Colonic mucosa (tissue), 4 donors: Measurements from ENCODE around the gene ERICH2. TPM values are rescaled to one million over a fixed set of nuclear protein-coding genes. Genes with fewer than 3 reads are reported as not detected.
"Not testable (repeated sequence)": the region's sequence is repeated elsewhere in the genome, so short reads cannot be mapped to it uniquely, and the experiment has no call there.

ENCODE experiments used
- DNase-seq: peaks from one replicate; pipeline ENCODE4 v3.0.0-alpha.2; 2020
- H3K27ac ChIP-seq: fragments of 200-600 bp; one replicate; pipeline ENCODE4 v1.8.0; 2021
- H3K27me3 ChIP-seq: fragments of 200-600 bp; one replicate; pipeline ENCODE4 v1.8.0; 2021
- H3K36me3 ChIP-seq: fragments of 200-600 bp; one replicate; pipeline ENCODE4 v1.8.0; 2021
- H3K4me1 ChIP-seq: fragments of 200-600 bp; one replicate; pipeline ENCODE4 v1.8.0; 2021; ENCODE audit warnings: mild to moderate bottlenecking
- H3K4me3 ChIP-seq: fragments of 200-600 bp; one replicate; pipeline ENCODE4 v1.8.0; 2021
- H3K9ac ChIP-seq, 2 donors: one replicate each; pipeline ENCODE4 v1.7.0; 2013; ENCODE audit warnings: control low read depth in 2 of 2, low read depth in 2 of 2, low read length in 2 of 2
- H3K9me3 ChIP-seq: fragments of 200-600 bp; one replicate; pipeline ENCODE4 v1.8.0; 2021
- CTCF ChIP-seq: fragments of 200-600 bp; IDR thresholded peaks from one replicate; pipeline ENCODE4 v1.8.0; 2022; ENCODE audit warnings: antibody characterized with exemption, mild to moderate bottlenecking
- intact Hi-C: fragments of 100-400 bp; cut with DNase I; formaldehyde crosslinking; loops from one replicate; pipeline ENCODE4 v1.14.1; 2022
- total RNA-seq, 2 donors: library from RNA; stranded (reverse); fragmentation: NEBNext Ultra II Directional in 1 of 2; extraction: Animal tissue kit (Norgen Biotek cat#: 25700) in 1 of 2; gene quantifications; one replicate each; pipeline ENCODE4 v1.2.1, GENCODE V29; 2021
- donor health status: healthy.
- donor health status: DM: no; HTN: no; CAD: no.
- donor health status: DM: no; HTN: no; CAD: no.

ERICH2 gene, protein sequence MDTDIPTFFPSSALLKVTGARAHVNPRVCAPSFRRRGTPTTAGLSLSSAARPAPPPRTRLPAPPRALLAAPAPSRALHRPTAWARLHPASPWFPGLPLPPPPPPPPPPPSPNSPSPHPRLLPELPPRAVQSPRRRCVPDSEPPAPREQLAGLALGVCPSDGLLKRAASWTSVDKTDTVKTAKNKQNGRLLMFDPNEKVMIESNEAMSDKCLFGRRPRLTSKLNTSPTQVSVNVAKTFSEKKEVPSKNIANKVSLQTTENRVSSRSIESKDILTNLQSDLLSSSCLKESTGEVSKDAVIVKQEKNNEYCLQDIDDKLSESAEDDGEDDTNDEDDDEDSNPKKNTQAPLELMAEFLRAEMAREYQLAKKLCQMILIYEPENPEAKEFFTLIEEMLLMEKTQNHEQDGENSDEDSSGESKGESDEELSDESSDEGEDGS
- total RNA-seq: not detected

DNA sequence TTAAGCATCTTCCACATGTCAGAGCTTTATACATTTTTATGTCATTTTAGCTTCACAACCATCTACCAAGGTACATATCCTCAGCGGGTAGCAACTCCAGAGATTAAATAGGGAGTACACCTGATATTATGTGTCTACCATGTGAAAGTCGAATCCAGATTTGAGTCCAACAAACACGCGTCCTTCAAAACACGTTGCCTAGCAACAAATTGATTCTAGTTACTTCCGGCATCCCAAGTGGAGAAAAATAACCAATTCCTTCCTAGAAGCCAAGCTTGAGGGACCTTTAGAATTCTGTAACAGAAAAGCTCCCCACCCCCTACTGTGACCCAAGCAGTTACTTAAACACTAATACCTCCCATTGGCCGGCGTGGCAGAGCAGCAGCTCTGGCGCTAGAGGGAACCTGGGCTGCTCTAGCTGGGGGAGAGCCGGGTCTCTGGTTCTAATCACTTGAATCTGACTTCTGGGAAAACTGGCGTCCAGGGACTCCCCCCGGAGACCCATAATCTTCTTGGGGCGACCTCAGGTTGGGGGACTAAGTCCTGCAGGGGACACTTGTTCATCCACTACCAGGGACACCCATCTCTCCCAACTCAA, at the start of gene ERICH2:
Gene ERICH2 (plus strand): TSS at position 371 of the 598 bp plus-strand sequence. CDS start 304 bp downstream, outside the sequence.
- Histone ChIP-seq H3K9ac (peak within 1 kb of the TSS; percentile 51 to 72), H3K4me3 (peak within 1 kb of the TSS; percentile 60), H3K27ac (peak within 1 kb of the TSS; percentile 48), H3K9me3 (no peaks in the 10 kb centered on the region), H3K27me3 (no peaks in the 10 kb centered on the region), H3K36me3 (no peaks in the 10 kb centered on the region), H3K4me1 (no peaks in the 10 kb centered on the region)
- TF ChIP-seq CTCF: no peak
- DNase-seq: peak; percentile 50
- intact Hi-C loops: loop anchor here (5.0 kb wide), 1 partner anchor 58 kb away; no protein-coding TSS in a partner anchor

GRCh38 chr2:170721678-170722077, 48.5 kb upstream of the ERICH2 start:
- H3K4me1 ChIP-seq: peaks cover 4% of the 10 kb centered on the region
- no peak for TF ChIP-seq CTCF
- H3K9ac ChIP-seq: no peak overlapping the region
- no peak overlapping the region for H3K27ac ChIP-seq
- H3K9me3 ChIP-seq: no peaks in the 10 kb centered on the region
- H3K27me3 ChIP-seq: peaks cover 9% of the 10 kb centered on the region
- DNase-seq: no peak
- H3K4me3 ChIP-seq: no peak overlapping the region
- H3K36me3 ChIP-seq: no peaks in the 10 kb centered on the region
- intact Hi-C loops: no loop called here

GRCh38 chr2:170722301-170722700, 47.9 kb upstream of the ERICH2 start:
- H3K27ac ChIP-seq: no peak overlapping the region
- TF ChIP-seq CTCF: no peak
- H3K27me3 ChIP-seq: peaks cover 3% of the 10 kb centered on the region
- H3K4me3 ChIP-seq: no peak overlapping the region
- no peaks in the 10 kb centered on the region for H3K9me3 ChIP-seq
- H3K36me3 ChIP-seq: no peaks in the 10 kb centered on the region
- no peaks in the 10 kb centered on the region for H3K4me1 ChIP-seq
- no peak overlapping the region for H3K9ac ChIP-seq
- no peak for DNase-seq
- intact Hi-C loops: no loop called here

- Histone ChIP-seq H3K27me3 (no peaks in the 10 kb centered on the region), H3K9ac (no peak overlapping the region), H3K4me1 (no peaks in the 10 kb centered on the region), H3K36me3 (no peaks in the 10 kb centered on the region), H3K4me3 (no peak overlapping the region), H3K9me3 (no peaks in the 10 kb centered on the region), H3K27ac (no peak overlapping the region)
- intact Hi-C loops: no loop called here
- no peak for TF ChIP-seq CTCF
- DNase-seq: no peak
Measured at GRCh38 chr2:170723446-170723958, 46.7 kb upstream of the ERICH2 start.

DNA sequence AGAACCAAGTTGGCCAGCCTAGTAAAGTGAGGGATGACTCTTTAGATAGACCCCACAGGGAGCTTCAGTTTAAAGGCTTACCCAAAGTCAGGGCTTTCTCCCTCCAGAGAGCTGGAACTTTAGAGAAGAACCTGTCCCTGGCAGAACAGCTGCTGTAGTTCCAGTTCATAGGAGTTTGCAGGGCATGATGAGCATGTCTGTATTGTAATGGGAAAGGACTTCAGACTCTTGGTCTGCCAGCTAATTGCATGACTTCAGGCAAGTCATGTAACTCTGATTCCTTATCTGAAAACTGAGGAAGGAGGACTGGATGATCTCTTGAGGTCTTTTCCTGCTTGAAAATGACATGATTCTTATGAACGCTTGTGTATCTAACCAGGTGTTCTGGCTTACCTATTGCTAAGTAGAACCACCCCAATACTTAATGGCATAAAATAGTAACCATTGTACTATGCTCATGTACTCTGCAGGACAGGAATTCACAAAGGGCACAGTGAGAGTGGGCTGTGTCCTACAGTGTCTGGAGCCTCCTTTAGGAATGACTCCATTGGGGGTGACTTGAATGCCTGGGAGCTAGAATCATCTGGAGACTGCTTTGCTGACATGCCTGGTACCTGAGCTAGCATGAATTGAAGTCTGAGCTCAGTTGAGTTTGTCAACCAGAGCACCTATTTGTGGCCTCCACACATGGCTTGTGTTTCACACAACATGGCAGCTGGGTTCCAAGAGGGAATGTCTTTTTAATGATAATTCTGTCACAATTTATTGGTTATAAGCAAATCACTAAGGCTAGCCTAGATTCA, 36.2 kb upstream of the ERICH2 start:
- intact Hi-C loops: no loop called here
- H3K27ac ChIP-seq: no peak overlapping the region
- no peak for TF ChIP-seq CTCF
- DNase-seq: no peak
- H3K9ac ChIP-seq: no peak overlapping the region
- no peaks in the 10 kb centered on the region for H3K36me3 ChIP-seq
- no peak overlapping the region for H3K4me3 ChIP-seq
- H3K4me1 ChIP-seq: no peaks in the 10 kb centered on the region
- no peaks in the 10 kb centered on the region for H3K27me3 ChIP-seq
- no peaks in the 10 kb centered on the region for H3K9me3 ChIP-seq

DNA sequence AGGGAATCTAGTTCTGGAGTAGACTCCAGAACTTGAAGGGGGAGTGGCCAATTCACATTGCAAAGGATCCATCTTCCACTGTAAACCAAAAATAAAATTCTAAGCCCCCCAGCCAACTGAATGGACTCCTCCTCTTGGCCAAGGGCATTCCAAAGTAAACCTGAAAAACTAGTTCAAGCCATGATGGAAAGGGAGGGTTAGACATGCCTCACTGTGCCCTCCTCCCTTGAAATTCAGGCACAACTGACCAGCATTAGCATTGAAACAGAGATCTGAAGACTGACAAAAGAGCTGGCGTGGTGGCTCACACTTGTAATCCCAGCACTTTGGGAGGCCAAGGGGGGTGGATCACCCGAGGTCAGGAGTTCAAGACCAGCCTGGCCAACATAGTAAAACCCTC, 35.6 kb upstream of the ERICH2 start:
- intact Hi-C loops, H3K27ac ChIP-seq, H3K9me3 ChIP-seq, H3K27me3 ChIP-seq, H3K4me1 ChIP-seq, H3K36me3 ChIP-seq, DNase-seq, H3K4me3 ChIP-seq, H3K9ac ChIP-seq: not testable (repeated sequence)
